Activated CD4-positive, alpha-beta T cell treated with anti-CD3 and anti-CD28 coated beads, Interleukin-2, amount 50 U/mL, for 1 hour (primary cell): Measurements from ENCODE around the gene YWHAE.
"Not testable (repeated sequence)": the region's sequence is repeated elsewhere in the genome, so short reads cannot be mapped to it uniquely, and the experiment has no call there.

Source experiments
- DNase-seq: peaks from one replicate; pipeline ENCODE4 v3.0.0-alpha.2; 2020

Gene YWHAE

DNA sequence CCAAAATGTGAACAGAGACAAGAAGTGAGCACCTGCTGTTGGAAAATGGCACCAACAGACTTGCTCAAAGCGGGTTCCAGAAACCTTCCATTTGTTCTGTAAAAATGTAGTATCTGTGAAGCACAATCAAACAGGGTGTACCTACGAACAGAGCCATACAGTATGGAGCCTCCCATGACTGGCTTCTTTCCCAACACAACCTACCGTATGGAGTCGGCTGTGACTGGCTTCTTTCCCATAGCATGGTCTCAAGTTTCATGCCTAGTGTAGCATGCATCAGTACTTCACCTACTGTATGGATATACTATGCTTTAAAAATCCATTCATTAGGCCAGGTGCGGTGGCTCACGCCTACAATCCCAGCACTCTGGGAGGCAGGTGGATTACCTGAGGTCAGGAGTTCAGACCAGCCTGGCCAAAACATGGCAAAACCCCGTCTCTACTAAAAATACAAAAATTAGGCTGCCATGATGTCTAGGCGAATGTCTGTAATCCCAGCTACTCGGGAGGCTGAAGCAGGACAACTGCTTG lies 26.2 kb downstream of the YWHAE start:
- no peak for DNase-seq

DNA sequence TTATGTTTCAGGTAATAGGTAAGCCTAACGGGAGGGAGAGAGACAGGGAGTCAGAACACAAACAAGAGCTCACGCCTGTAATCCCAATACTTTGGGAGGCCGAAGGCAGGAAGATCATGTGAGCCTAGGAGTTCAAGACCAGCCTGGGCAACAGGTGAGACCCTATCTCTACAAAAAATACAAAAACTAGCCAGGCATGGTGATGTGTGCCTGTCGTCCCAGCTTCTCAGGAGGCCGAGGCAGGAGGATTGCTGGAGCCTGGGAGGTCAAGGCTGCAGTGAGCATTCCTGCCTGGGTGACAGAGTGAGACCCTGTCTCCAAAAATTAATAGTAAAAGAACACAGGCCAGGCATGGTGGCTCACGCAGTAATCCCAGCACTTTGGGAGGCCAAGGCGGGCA lies 27.4 kb downstream of the YWHAE start:
- DNase-seq, result no peak

DNA sequence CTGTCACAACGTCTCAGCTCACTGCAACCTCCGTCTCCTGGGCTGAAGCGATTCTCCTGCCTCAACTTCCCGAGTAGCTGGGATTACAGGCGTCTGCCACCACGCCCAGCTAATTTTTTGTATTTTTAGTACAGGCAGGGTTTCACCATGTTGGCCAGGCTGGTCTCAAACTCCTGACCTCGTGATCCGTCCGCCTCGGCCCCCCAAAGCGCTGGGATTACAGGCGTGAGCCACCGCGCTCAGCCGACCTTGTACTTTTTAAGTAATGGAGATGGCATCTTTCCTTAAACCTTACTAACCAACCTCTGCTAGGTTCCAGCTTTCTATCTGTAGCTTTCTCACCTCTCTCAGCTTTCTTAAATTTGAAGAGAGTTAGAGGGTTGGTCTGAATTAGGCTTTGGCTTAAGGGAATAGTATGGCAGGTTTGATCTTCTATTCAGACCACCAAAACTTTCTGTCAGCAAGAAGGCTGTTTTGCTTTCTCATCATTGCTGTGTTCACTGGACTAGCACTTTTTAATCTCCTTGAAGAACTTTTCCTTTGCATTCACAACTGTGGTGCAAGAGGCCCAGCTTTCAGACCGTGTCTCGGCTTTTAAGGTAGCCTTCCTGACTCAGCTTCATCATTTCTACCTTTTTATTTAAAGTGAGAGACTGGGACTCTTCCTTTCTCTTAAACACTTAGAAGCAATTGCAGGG lies 28.0 kb downstream of the YWHAE start:
- DNase-seq, result no peak

DNA sequence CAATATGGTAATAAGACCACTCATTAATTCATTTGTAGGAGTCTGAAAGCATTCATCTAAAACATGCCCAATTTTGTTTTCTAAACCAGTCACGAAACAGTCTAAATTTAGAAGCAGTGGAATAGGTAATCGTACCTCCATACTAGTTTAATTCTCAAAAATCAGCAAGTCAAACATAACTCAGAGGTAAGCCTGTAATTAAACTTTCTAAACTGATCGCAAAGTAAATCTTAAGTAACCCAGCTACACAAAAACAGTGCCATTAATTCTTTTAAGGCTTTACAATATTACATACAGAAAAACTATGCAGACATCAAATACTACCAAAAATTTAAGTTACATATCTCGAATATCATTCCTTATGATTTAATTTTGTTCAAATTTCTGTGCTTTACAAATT lies 31.4 kb downstream of the YWHAE start:
- no peak for DNase-seq

DNA sequence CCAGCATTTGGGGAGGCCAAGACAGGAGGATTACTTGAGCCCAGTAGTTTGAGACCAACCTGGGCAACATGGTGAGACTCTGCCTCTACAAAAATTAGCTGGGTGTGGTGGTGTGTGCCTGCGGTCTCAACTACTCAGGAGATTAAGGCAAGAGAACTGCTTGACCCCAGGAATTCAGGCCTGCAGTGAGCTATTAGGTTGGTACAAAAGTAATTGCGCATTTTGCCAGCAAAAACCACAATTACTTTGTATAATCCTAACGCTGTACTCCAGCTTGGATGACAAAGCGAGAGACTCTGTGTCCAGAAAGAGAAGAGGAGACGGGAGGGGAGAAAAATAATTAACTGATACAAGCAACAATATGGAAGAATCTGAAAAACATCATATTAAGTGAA lies 32.7 kb downstream of the YWHAE start:
- no peak for DNase-seq

DNA sequence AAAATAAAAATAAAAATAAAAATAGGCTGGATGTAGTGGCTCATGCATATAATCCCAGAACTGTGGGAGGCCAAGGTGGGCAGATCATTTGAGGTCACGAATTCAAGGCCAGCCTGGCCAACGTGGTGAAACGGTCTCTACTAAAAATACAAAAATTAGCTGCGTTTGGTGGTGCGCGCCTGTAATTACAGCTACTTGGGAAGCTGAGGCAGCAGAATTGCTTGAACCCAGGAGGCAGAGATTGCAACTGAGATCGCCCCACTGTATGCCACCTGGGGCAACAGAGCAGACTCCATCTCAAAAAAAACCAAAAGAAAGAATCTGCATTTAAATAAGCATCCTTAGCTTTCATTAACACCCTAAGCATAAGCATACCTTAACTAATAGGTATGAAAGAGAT lies 33.8 kb downstream of the YWHAE start:
- DNase-seq, result no peak

DNA sequence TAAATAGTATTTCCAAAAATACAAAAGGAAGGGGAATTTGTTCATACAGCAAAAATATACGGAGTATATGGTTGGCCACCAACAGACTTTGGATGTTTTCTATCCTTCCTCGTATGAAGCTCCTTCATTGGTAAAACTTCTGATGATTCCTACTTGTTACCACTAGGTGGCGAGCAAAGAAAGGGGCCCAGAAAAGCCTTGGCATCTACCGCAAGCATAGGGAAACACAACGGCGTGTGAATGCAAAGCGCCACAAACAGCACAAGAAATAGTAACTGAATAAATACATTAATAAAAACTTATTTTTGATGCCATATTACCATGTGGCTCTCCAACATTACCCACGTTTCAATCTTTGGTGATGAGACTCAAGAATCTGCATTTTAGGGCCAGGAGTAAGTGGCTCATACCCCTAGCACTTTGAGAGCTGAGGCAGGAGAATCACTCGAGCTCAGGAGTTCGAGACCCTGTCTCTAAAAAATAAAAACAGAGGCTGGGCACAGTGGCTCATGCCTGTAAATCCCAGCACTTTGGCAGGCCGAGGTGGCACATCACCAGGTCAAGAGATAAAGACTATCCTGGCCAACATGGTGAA lies 34.5 kb downstream of the YWHAE start:
- peak; percentile 43 for DNase-seq

DNA sequence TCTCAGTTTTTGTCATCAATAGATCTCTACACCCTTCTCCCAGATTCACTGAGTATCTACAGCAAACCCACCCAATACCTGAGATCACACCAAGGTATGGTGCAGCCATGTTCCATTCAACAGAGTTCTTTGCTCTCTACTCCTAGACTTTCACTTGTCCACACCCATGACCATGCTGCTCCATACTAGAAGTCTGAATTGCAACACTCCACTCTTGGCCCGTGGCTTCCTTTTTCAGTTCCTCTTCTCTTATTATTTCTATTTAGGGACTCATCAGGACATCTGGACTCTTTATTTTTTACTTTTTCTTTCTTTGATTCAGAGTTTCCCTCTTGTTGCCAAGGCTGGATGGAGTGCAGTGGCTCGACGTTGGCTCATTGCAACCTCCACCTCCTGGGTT lies 37.1 kb downstream of the YWHAE start:
- DNase-seq, result no peak

DNA sequence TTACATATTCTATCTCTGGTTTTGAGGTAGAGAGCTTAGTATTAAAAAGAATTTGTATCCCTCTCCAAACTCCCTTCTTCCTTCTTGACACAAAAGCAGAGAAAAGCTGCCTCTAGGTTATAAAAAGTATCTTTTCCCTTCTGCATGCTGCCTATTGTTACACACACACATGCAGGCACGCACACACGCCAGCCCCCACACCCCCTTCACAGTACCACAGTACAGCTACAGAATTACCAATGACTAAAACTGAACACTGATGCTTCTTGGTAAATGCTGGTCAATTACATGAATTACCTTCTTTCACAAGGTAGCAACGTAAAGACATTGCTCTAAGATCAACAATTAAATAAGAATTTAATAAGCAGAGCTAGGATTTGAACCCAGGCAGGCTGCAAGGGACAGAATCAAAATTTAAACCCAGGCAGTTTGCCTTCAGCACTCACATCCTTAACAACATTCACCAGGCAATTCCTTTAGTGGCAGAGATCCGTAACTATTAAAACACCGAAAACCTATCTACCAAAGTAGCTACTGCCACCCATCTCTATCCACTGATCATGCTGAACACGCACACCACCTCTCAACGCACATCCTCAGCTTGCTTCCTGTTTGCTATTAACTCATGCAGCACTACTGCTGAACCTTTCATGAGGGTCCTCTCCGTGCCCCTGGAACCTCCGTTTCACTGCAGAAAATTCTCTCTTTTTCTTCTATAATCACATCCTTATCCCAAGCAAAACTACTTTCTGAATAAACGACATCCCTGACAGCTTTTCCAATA lies 37.8 kb downstream of the YWHAE start:
- peak; percentile 30 for DNase-seq

DNA sequence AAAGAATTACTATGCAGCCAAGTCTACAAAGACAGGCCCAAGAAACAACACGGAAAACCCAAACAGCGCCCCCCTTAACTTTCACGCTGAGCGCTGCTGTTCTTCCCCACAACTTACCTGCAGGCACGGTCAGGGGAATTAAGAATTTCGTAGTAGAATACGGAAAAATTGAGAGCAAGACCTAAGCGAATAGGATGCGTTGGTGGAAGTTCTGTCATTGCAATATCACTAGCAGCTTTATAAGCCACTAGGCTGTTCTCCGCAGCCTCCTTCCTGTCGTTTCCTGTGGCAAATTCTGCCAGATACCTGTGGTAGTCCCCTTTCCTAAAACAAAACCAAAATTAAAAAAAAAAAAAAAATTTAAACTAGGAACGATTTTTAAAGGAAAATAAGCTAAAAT lies 39.0 kb downstream of the YWHAE start:
- DNase-seq, result peak; percentile 8

DNA sequence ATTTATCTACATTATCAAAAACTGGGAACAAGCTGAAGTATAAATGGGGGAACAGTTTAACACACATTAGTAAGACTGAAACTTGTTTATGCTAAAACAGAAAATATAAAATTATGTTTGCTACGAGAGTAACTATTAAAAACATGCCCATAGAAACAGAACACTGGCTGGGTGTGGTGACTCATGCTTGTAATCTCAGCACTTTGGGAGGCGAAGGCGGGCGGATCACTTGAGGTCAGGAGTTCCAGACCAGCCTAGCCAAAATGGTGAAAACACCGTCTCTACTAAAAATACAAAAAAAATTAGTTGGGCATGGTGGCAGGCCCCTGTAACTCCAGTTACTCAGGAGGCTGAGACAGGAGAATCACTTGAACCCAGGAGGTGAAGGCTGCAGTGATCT lies 39.7 kb downstream of the YWHAE start:
- DNase-seq, result peak; percentile 22

DNA sequence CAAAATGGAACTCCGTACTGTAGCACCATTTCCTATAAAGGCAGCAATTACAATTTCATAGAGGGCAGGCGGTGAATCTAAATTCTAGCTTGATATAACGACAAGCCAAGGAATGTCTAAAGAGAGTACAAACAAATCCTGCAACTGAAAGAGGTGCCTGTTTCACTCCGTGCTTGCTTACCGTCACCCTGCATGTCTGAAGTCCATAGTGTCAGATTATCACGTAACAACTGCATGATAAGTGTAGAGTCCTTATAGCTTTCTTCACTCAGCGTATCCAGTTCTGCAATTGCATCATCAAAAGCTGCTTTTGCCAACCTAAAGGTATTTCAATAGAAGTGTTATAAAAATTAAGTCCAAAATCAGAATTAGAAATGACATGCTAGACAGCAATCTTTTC lies 46.0 kb downstream of the YWHAE start:
- DNase-seq, result no peak

DNA sequence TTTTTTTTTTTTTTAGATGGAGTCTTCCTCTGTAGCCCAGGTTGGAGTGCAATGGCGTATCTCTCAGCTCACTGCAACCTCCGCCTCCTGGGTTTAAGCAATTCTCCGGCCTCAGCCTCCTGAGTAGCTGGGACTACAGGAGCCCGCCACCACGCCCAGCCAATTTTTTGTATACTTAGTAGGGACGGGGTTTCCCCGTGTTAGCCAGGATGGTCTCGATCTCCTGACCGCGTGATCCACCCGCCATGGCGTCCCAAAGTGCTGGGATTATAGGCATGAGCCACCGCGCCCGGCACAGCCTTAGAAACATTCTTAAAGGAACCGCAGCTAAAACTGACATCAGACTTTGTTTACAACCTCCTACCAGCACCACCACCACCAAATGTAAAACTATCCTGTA lies 47.5 kb downstream of the YWHAE start:
- DNase-seq, result not testable (repeated sequence)

DNA sequence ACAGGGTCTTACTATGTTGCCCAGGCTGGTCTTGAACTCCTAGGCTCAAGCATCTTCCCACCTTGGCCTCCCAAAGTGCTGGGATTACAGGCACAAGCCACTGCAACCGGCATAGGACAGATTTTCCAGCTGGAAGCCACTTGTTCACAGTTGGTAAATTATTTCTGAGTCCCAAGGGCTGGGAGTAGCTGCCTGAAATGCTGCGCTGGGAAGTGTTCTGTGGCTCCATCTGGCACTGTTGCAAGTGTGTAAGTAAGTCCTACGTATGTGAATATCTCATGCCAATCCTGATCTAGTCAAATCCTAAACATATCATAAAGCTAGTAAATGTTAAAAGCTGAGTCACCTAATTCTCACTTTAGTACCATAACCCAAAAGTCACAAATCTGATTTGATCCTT lies 48.1 kb downstream of the YWHAE start:
- DNase-seq, result no peak

DNA sequence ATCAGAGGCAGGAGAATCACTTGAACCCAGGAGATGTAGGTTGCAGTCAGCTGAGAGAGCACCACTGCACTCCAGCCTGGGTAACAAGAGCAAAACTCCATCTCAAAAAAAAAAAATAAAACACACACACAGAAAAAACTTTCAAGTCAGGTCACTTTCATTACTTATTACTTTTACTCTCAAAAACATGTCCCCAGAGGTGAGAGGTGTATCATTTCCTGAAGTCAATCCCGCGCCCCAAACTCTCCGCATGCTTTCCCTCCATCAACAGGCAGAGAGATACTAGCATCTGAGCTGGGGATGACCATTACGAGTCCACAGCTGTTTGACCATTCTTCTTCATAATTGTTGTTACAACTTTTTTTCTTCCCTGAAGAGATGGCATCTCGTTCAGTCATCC lies 48.7 kb downstream of the YWHAE start:
- no peak for DNase-seq

DNA sequence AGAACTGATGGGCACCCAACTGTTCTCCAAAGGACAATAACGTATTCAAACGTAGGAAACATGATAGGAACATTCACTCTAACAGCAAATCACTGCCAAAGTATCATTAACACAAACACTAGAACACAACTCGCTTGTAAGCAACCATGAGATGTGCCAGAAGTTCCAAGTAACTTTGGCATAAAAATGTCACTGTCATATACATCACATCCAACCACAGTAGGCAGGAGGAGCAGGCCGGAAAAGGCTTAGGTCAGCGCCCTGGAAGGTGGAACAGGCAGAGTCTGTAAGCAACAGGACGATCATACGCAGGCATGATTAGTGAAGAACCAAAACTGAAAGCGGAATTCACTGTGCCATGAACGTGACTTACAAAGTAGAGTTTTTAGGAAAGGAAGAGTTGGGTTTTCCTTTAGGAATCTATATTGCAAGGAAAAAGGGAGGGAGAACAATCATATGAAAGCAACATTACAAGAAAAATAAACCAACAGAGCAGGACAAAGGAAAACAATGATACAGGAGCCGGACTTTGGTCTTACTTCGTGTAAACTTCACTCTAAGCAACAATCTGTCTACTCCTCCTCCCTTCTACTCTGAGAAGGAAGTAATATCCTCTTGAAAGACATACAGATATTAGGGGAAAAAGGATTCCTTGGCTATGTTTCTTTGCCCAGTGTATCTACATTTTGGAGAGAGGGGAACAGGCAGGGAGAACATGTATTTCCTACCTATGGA lies 52.3 kb downstream of the YWHAE start:
- DNase-seq, result peak; percentile 29

DNA sequence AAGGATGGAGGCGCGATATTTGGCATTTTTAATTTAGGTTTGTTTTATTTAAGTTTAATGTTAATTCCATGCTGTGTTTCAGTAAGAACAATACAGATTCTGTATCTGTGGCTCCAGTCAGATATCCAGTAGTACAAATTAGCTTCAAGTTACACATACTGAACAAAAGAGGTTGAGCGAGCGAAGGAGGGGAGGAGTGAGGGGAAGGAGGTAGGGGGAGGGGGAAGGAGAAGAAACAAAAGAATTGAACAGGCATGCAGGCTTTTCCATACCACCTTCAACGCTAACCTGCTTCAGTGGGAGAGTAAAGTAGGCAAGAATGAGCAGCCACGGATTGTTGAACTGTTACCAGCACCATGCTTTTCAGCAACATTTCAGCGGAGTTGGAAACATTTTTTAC lies 55.5 kb downstream of the YWHAE start:
- no peak for DNase-seq

DNA sequence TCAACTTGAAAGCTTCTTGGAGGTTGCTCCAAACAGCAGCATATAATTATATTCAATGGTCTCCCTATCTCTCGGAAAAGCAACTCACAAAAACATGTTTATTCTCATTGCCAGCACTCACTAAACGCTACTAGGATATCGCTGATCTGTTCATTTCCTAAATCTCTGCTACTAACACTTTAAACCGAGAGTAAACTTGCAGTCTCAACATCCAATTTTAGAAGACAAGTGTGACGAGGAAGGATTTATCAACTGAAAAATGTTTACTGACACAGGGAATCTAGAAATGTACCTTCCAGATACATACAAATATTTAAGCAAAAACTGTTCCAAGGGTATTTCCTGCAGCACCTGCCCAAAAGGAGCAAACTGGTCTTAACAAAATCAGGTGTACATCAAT lies 56.5 kb downstream of the YWHAE start:
- no peak for DNase-seq

DNA sequence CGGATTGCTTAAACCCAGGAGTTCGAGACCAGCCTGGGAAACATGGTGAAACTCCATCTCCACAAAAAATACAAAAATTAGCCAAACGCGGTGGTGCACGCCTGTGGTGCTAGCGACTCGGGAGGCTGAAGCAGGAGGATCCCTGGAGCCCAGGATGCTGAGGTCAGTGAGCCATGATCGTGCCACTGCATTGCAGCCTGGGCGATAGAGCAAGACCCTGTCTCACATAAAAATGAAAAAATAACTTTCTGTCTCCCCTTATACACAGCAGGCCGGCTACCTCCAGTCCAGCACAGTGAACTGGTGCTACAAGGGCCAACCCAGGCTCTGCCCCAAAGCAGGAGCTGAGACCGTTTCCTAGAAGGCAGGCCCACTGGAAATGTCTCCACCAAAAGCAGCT lies 59.7 kb downstream of the YWHAE start:
- no peak for DNase-seq

DNA sequence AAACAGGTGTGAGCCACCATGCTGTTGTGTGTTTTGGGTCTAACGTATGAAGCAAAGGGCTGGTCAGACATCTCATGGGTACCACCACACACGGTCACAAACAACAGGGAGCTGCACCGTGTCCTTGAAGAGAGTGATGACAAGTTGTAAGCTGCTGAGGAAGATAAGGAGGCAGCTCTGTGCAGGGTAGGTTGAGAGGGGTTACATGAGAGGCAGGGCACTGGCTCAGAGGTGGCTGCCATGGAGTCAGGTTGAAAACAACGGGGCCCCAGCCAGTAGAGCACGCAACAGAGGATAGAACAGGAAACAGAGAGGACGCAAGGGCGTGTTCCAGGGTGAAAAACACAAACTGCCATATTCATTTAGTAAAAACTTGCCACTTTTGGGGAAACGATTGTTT lies 68.3 kb downstream of the YWHAE start:
- DNase-seq, result no peak

DNA sequence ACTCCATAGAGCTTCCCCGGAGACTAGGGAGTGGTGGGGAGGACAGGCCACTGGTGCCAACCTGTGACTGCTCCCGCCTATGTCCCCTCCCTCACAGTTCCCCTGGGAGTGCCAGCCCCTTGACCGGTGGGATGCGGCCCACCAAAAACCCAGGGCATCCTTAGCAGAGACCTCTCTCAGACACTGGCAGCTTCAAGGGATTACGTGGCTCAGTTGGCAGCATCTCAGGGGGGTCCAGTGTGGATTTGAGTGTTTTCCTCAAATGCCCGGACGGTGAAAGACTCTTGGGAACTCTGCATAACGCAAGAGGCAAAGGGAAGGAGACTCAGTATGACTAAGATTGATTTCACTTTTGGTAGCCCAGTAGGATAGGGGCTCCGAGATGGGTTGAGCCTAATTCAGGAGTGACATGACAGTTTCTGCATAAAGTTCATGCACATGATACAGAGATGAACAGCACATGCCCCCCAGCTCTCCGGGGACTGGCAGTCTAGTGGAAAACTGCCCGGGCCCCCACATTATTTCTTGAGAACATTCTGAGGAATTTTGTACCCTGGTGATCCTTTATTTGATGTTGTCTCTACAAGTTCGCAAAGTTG lies 70.2 kb downstream of the YWHAE start:
- no peak for DNase-seq

DNA sequence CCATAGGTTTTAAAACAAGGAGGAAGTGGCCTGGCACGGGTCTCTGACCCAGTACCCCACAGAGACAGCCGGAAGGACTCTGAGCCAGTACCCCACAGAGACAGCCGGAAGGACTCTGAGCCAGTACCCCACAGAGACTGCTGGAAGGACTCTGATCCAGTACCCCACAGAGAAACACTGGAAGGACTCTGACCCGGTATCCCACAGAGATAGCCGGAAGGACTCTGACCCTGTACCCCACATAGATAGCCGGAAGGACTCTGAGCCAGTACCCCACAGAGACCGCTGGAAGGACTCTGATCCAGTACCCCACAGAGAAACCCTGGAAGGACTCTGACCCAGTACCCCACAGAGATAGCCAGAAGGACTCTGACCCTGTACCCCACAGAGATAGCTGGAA lies 71.6 kb downstream of the YWHAE start:
- DNase-seq, result no peak

DNA sequence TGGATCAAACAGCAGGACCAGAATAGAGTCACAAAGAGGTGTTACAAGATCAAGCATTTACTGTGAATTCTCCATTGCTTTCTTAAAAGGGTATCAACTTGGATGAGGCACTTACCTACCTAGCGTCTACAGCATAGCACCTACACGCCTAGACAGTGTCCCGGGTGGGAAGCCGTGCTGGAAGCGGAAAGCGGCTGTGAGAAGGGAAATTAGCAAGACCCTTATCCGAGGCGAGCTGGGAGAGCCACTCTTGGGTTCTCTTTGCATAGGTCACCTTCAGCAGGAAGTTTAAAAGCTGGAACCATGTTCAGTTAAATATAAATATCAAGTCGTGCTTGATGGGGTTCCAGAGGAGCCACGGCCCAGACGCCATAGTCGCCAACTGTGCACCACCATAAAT lies 74.3 kb downstream of the YWHAE start:
- no peak for DNase-seq
